Calu3 (cell line): ENCODE measurements around the gene PLB1. TPM values are rescaled to one million over a fixed set of nuclear protein-coding genes. Genes with fewer than 3 reads are reported as not detected.

Experiments
- BruUV-seq: library from RNA; stranded (reverse); fragments of 400-500 nt; replicated peaks from 2 replicates; lab custom pipeline; 2021; lab: Mats Ljungman, UMichigan
- CTCF ChIA-PET: fragments of 300-600 bp; sonication (Branson Sonifier 250); formaldehyde crosslinking; loops from one replicate; lab custom pipeline; 2022; ENCODE audit warnings: antibody characterized with exemption; lab: Charles Lee
- DNase-seq: peaks from one replicate; pipeline ENCODE4 v3.0.0; 2022
- H3K27ac Mint-ChIP-seq: one replicate; pipeline ENCODE4 v1.8.0; 2022; ENCODE audit warnings: mixed read lengths; ENCODE audit not compliant: unreplicated experiment
- H3K27me3 Mint-ChIP-seq: one replicate; pipeline ENCODE4 v1.8.0; 2022; ENCODE audit warnings: mixed read lengths; ENCODE audit not compliant: unreplicated experiment
- H3K36me3 Mint-ChIP-seq: one replicate; pipeline ENCODE4 v1.8.0; 2022; ENCODE audit warnings: mild to moderate bottlenecking, moderate library complexity, mixed read lengths; ENCODE audit not compliant: insufficient read depth, unreplicated experiment
- H3K4me1 Mint-ChIP-seq: one replicate; pipeline ENCODE4 v1.8.0; 2022; ENCODE audit warnings: mild to moderate bottlenecking, low read depth, mixed read lengths; ENCODE audit not compliant: unreplicated experiment
- H3K4me3 Mint-ChIP-seq: one replicate; pipeline ENCODE4 v1.8.0; 2022; ENCODE audit warnings: mild to moderate bottlenecking, low read depth, moderate library complexity, mixed read lengths; ENCODE audit not compliant: unreplicated experiment
- H3K9me3 Mint-ChIP-seq: one replicate; pipeline ENCODE4 v1.8.0; 2022; ENCODE audit warnings: low read depth, mixed read lengths; ENCODE audit not compliant: unreplicated experiment
- intact Hi-C: fragments of 100-400 bp; cut with micrococcal nuclease; formaldehyde crosslinking; loops from one replicate; pipeline ENCODE4 v1.10.0; 2022; ENCODE audit not compliant: unreplicated experiment
- total RNA-seq: library from RNA; stranded (reverse); gene quantifications from 2 replicates; pipeline ENCODE4 v1.2.3, GENCODE V29; 2022
- TF ChIP-seq, protein P1 (sequence below): fragments of 200-600 bp; IDR thresholded peaks from one replicate; pipeline ENCODE4 v1.8.0; 2022; ENCODE audit warnings: antibody characterized with exemption; ENCODE audit not compliant: unreplicated experiment

The PLB1 gene
- total RNA-seq, 1 experiment from 2014 or later = 1.6 TPM

GRCh38 chr2:28587526-28588291 is 91.8 kb downstream of the PLB1 start:
- DNase-seq = no peak
- Mint-ChIP-seq H3K36me3 (peaks cover 9% of the 10 kb centered on the region), H3K27ac (peak overlapping the region; percentile 15), H3K4me1 (peaks cover 20% of the 10 kb centered on the region), H3K4me3 (no peak overlapping the region), H3K27me3 (no peaks in the 10 kb centered on the region), H3K9me3 (no peaks in the 10 kb centered on the region)
- TF ChIP-seq, protein P1, sequence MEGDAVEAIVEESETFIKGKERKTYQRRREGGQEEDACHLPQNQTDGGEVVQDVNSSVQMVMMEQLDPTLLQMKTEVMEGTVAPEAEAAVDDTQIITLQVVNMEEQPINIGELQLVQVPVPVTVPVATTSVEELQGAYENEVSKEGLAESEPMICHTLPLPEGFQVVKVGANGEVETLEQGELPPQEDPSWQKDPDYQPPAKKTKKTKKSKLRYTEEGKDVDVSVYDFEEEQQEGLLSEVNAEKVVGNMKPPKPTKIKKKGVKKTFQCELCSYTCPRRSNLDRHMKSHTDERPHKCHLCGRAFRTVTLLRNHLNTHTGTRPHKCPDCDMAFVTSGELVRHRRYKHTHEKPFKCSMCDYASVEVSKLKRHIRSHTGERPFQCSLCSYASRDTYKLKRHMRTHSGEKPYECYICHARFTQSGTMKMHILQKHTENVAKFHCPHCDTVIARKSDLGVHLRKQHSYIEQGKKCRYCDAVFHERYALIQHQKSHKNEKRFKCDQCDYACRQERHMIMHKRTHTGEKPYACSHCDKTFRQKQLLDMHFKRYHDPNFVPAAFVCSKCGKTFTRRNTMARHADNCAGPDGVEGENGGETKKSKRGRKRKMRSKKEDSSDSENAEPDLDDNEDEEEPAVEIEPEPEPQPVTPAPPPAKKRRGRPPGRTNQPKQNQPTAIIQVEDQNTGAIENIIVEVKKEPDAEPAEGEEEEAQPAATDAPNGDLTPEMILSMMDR = no peak
- CTCF ChIA-PET = no interaction called here
- intact Hi-C loops = no loop called here
- BruUV-seq = no TSS peak

DNA sequence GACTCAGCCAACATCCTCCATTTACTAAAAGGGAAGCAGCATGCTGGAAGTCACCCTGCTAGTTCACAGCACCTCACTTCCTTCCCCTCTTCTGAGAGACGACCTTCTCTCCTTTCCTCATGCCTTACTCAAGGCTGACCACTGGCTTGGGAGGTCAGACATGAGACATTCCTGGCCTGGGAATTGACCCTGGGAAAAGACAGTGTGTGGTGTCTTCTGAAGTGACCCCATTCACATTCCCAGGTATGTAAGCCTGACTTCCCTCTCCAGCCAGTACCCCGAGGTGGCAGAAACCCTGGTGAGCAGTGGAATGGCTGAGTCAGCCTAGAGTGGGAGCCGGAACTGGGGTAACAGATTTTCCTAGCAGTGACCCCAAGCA is 92.4 kb downstream of the PLB1 start:
- intact Hi-C loops = no loop called here
- no peak for DNase-seq
- CTCF ChIA-PET = no interaction called here
- Mint-ChIP-seq H3K4me1 (peaks cover 17% of the 10 kb centered on the region), H3K4me3 (no peak overlapping the region), H3K36me3 (peaks cover 9% of the 10 kb centered on the region), H3K27ac (peak overlapping the region; percentile 15), H3K27me3 (no peaks in the 10 kb centered on the region), H3K9me3 (no peaks in the 10 kb centered on the region)
- no TSS peak for BruUV-seq
- TF ChIP-seq, protein P1 = no peak

DNA sequence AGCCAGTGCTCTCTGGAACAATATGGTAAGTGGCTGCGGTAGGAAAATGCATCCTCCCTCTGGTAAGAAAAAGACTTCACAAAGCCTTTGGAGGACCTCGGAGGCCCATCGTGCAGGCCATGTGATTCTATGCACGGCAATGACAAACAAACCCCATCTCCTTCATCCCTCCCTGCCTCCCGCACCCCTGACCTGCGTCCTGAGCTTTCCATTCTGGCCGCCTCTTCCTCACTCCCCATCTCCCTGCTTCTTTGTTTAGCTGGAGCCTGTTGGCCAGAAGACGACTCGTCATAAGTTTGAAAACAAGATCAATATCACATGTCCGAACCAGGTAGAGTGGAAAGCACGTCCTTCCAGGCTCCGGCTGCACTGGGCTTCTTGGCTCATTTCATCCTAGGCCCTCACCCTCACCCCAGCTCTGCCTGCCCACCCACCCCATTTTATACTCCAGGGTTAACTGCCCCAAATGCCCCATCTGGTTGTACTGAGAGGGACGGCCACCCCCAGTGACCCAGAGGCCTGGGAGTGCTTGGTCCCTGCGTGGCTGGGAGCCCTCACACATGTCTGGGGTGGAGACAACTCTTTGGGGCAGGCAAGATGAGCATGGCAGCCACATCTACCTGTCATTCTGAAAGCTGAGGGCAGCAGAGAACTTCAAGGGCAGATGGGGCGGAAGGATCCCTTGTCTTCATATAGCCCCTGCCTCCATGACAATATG is 94.0 kb downstream of the PLB1 start:
- no peaks in the 10 kb centered on the region for H3K27me3 Mint-ChIP-seq
- BruUV-seq = no TSS peak
- H3K36me3 Mint-ChIP-seq = peaks cover 9% of the 10 kb centered on the region
- intact Hi-C loops = no loop called here
- peaks cover 17% of the 10 kb centered on the region for H3K4me1 Mint-ChIP-seq
- DNase-seq = no peak
- TF ChIP-seq, protein P1 = no peak
- no peak overlapping the region for H3K27ac Mint-ChIP-seq
- H3K9me3 Mint-ChIP-seq = no peaks in the 10 kb centered on the region
- H3K4me3 Mint-ChIP-seq = no peak overlapping the region
- CTCF ChIA-PET = no interaction called here

DNA sequence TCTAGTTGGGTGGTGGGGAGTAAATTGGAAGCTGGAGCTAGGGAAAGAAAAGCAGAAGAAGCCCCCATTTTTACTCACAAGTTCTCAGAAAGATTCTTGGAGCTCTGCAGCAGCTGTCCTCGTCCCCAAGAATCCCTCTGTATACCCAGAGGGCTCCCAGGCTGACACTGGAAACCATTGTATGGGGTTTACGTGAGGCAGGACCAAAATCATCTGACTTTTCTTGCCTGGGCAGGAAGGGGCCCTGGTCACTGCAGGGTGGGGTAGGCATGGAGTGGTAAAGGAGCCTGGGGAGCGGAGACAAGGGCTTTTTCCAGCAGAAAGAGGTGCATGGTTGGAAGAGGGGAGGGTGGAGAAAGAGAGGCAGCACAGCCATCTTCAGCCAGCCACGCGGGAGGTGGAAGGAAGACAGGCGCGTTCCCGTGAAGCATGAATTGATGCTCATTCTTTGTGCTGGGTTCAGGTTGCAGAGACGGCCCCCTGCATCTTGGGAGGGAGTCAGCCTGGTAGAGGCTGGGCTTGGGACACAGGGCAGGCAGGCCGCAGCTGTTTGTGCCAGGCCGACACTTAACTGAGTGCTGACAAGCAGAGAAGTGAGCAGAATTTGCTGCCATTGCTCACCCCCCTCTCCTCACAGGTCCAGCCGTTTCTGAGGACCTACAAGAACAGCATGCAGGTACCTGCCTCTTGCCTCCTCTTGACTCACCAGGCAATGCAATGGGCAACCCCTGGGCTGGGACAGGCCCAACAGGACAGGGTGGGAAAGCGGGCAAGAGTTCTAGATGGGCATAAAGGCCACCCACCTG is 94.8 kb downstream of the PLB1 start:
- intact Hi-C loops = no loop called here
- TF ChIP-seq, protein P1 = no peak
- CTCF ChIA-PET = no interaction called here
- no peaks in the 10 kb centered on the region for H3K27me3 Mint-ChIP-seq
- DNase-seq = no peak
- H3K9me3 Mint-ChIP-seq = no peaks in the 10 kb centered on the region
- peaks cover 22% of the 10 kb centered on the region for H3K4me1 Mint-ChIP-seq
- H3K27ac Mint-ChIP-seq = no peak overlapping the region
- no peak overlapping the region for H3K4me3 Mint-ChIP-seq
- H3K36me3 Mint-ChIP-seq = peaks cover 10% of the 10 kb centered on the region
- BruUV-seq = no TSS peak
